OCI-LY7 (cell line): ENCODE data around the gene FXYD2. TPM values are rescaled to one million over a fixed set of nuclear protein-coding genes. Genes with fewer than 3 reads are reported as not detected.

Source experiments
- BruUV-seq: library from RNA; stranded (reverse); fragments of 400-500 nt; replicated peaks from 2 replicates; lab custom pipeline; 2021; lab: Mats Ljungman, UMichigan
- CTCF ChIA-PET: fragments of 300-600 bp; sonication (Branson Sonifier 250); formaldehyde crosslinking; loops from one replicate; lab custom pipeline; 2022; ENCODE audit warnings: antibody characterized with exemption; ENCODE audit not compliant: unreplicated experiment; lab: Charles Lee
- POLR2A ChIA-PET: fragments of 300-600 bp; sonication (Branson Sonifier 250); formaldehyde crosslinking; loops from one replicate; lab custom pipeline; 2022; ENCODE audit warnings: antibody characterized with exemption; lab: Charles Lee
- DNase-seq: peaks from one replicate; pipeline ENCODE4 v3.0.0-alpha.2; 2015; ENCODE audit warnings: low spot score
- H2AFZ ChIP-seq: fragments of 200-600 bp; sonication (generic), shearing (Covaris generic); 2 replicates; pipeline ENCODE4 v1.6.1; 2014; ENCODE audit warnings: mild to moderate bottlenecking, antibody characterized with exemption, low read length, moderate library complexity
- H3K27ac ChIP-seq: fragments of 200-600 bp; sonication (generic); 2 replicates; pipeline ENCODE4 v1.5.1; 2014; ENCODE audit warnings: mixed run types, low read depth, mild to moderate bottlenecking, moderate library complexity, low read length, inconsistent platforms; ENCODE audit not compliant: poor library complexity, severe bottlenecking
- H3K36me3 ChIP-seq: fragments of 200-600 bp; sonication (generic); 2 replicates; pipeline ENCODE4 v1.6.1; 2014; ENCODE audit warnings: mild to moderate bottlenecking, antibody characterized with exemption, low read length, moderate library complexity, mixed read lengths; ENCODE audit not compliant: insufficient read depth
- H3K4me1 ChIP-seq: fragments of 200-600 bp; sonication (generic); 2 replicates; pipeline ENCODE4 v1.5.1; 2014; ENCODE audit warnings: mild to moderate bottlenecking, low read length; ENCODE audit not compliant: insufficient read depth, poor library complexity, severe bottlenecking
- H3K4me2 ChIP-seq: fragments of 200-600 bp; sonication (generic); 2 replicates; pipeline ENCODE4 v1.6.1; 2014; ENCODE audit warnings: mild to moderate bottlenecking, low read length
- H3K4me3 ChIP-seq: fragments of 200-600 bp; sonication (generic); 2 replicates; pipeline ENCODE4 v1.5.1; 2014; ENCODE audit warnings: mild to moderate bottlenecking, low read depth, low read length; ENCODE audit not compliant: poor library complexity, severe bottlenecking
- H3K79me2 ChIP-seq: fragments of 200-600 bp; sonication (generic); 2 replicates; pipeline ENCODE4 v1.6.1; 2016; ENCODE audit warnings: low read depth, mild to moderate bottlenecking, low read length, moderate library complexity, mixed read lengths; ENCODE audit not compliant: insufficient read depth
- H3K9me2 ChIP-seq: fragments of 200-600 bp; sonication (generic); 2 replicates; pipeline ENCODE4 v1.6.1; 2016; ENCODE audit warnings: mild to moderate bottlenecking, low read length, mixed read lengths; ENCODE audit not compliant: insufficient read depth
- H3K9me3 ChIP-seq: fragments of 200-600 bp; sonication (generic); 2 replicates; pipeline ENCODE4 v1.6.1; 2014; ENCODE audit warnings: mild to moderate bottlenecking, mixed run types, low read length, mixed read lengths
- H4K20me1 ChIP-seq: fragments of 200-600 bp; sonication (generic); 2 replicates; pipeline ENCODE4 v1.6.1; 2014; ENCODE audit warnings: mild to moderate bottlenecking, antibody characterized with exemption, low read length, moderate library complexity, mixed read lengths; ENCODE audit not compliant: insufficient read depth
- CTCF ChIP-seq: fragments of 200-600 bp; sonication (generic); conservative IDR thresholded peaks from 2 replicates; pipeline ENCODE4 v1.5.1; 2014; ENCODE audit warnings: mild to moderate bottlenecking, antibody characterized with exemption, low read length, moderate library complexity, mixed read lengths
- EZH2phosphoT487 ChIP-seq: fragments of 200-600 bp; sonication (generic); IDR thresholded peaks from 2 replicates; pipeline ENCODE4 v1.6.1; 2018; ENCODE audit warnings: low read depth, borderline replicate concordance, mild to moderate bottlenecking, mixed run types, antibody characterized with exemption, low read length, moderate library complexity, mixed read lengths
- intact Hi-C: fragments of 100-400 bp; cut with micrococcal nuclease; formaldehyde crosslinking; loops from one replicate; pipeline ENCODE4 v1.10.0; 2022; ENCODE audit not compliant: unreplicated experiment
- total RNA-seq, 2 experiments: library from RNA; depleted of rRNA in 1 of 2; stranded (reverse); fragments of >200 nt in 1 of 2; shearing (Covaris generic) in 1 of 2; gene quantifications; 2 replicates each; pipeline ENCODE4 v1.2.3, GENCODE V29; 2014 to 2022

FXYD2 gene
- total RNA-seq, 2 experiments from 2014 or later: not detected

GRCh38 chr11:117809236-117810055 is 15.1 kb downstream of the FXYD2 start:
- CTCF ChIA-PET: no interaction called here
- Histone ChIP-seq H2AFZ (no peak overlapping the region), H3K4me3 (no peak overlapping the region), H3K4me1 (peaks cover 1% of the 10 kb centered on the region), H3K4me2 (no peak overlapping the region), H3K36me3 (no peaks in the 10 kb centered on the region), H4K20me1 (no peaks in the 10 kb centered on the region), H3K9me3 (no peaks in the 10 kb centered on the region), H3K27ac (no peak overlapping the region), H3K9me2 (no peaks in the 10 kb centered on the region), H3K79me2 (no peaks in the 10 kb centered on the region)
- TF ChIP-seq CTCF (no peak), EZH2phosphoT487 (no peak)
- intact Hi-C loops: loop anchor here (10.0 kb wide), 2 partner anchors 135 to 365 kb away; partner anchors contain the start of gene SCN2B
- BruUV-seq: no TSS peak
- POLR2A ChIA-PET: interaction anchor here (0.6 to 2.5 kb wide), 2 partner anchors 8 to 719 kb away, joined by 7 to 8 read pairs; no protein-coding TSS in a partner anchor
- DNase-seq: no peak

- no TSS peak for BruUV-seq
- Histone ChIP-seq H4K20me1 (no peaks in the 10 kb centered on the region), H3K9me3 (no peaks in the 10 kb centered on the region), H3K9me2 (no peaks in the 10 kb centered on the region), H2AFZ (no peak overlapping the region), H3K4me1 (no peaks in the 10 kb centered on the region), H3K4me2 (no peak overlapping the region), H3K27ac (no peak overlapping the region), H3K79me2 (no peaks in the 10 kb centered on the region), H3K4me3 (no peak overlapping the region), H3K36me3 (no peaks in the 10 kb centered on the region)
- intact Hi-C loops: no loop called here
- ChIA-PET CTCF (no interaction called here), POLR2A (interaction anchor here (0.6 to 2.5 kb wide), 2 partner anchors 9 to 718 kb away, joined by 7 to 8 read pairs; no protein-coding TSS in a partner anchor)
- TF ChIP-seq EZH2phosphoT487 (no peak), CTCF (no peak)
- no peak for DNase-seq
Observed at GRCh38 chr11:117808784-117809183, 15.8 kb downstream of the FXYD2 start.
